Measurements from ENCODE around the gene MCRIP2. TPM values are rescaled to one million over a fixed set of nuclear protein-coding genes. Genes with fewer than 3 reads are reported as not detected.
A peak's percentile ranks its signal among the peaks of the same experiment; 100 is the strongest.

MCRIP2 gene
- total RNA-seq, 1 experiment from 2014 or later = 44.6 TPM

- Mint-ChIP-seq H3K36me3 (ENCODE audit: insufficient read depth, unreplicated experiment) (peaks cover 61% of the 10 kb centered on the region), H3K27ac (ENCODE audit: low read depth, unreplicated experiment) (peak overlapping the region; percentile 61)
Measured at GRCh38 chr16:683396-684070, 41.9 kb downstream of the MCRIP2 start.

GRCh38 chr16:684071-684794, 42.6 kb downstream of the MCRIP2 start, which contains the start of gene JMJD8:
TSS of gene JMJD8 (minus strand) at chr16:684334. CDS start at chr16:684319, 15 bp downstream.
- CTCF ChIA-PET = interaction anchor here (0.8 kb wide), 1 partner anchor 31 kb away, joined by 3 read pairs; the partner anchor contains the start of gene METRN
- Mint-ChIP-seq H3K4me3 (ENCODE audit: unreplicated experiment) (peak within 1 kb of the TSS; percentile 76), H3K9me3 (ENCODE audit: unreplicated experiment) (no peaks in the 10 kb centered on the region), H3K27ac (ENCODE audit: low read depth, unreplicated experiment) (peak within 1 kb of the TSS; percentile 61), H3K36me3 (ENCODE audit: insufficient read depth, unreplicated experiment) (peaks cover 62% of the 10 kb centered on the region), H3K27me3 (ENCODE audit: insufficient read depth, unreplicated experiment) (no peaks in the 10 kb centered on the region), H3K4me1 (ENCODE audit: insufficient read depth, unreplicated experiment) (peaks cover 6% of the 10 kb centered on the region)
- intact Hi-C loops (cut with micrococcal nuclease) = no loop called here
- no TSS peak for BruUV-seq (replicated peaks)
- POLR2A ChIA-PET = interaction anchor here (0.6 to 2.9 kb wide), 20 partner anchors 9 to 104 kb away, joined by 3 to 16 read pairs (median 3); partner anchors contain the start of genes ANTKMT, CHTF18, METTL26 and RHBDL1
- TF ChIP-seq, protein P1, sequence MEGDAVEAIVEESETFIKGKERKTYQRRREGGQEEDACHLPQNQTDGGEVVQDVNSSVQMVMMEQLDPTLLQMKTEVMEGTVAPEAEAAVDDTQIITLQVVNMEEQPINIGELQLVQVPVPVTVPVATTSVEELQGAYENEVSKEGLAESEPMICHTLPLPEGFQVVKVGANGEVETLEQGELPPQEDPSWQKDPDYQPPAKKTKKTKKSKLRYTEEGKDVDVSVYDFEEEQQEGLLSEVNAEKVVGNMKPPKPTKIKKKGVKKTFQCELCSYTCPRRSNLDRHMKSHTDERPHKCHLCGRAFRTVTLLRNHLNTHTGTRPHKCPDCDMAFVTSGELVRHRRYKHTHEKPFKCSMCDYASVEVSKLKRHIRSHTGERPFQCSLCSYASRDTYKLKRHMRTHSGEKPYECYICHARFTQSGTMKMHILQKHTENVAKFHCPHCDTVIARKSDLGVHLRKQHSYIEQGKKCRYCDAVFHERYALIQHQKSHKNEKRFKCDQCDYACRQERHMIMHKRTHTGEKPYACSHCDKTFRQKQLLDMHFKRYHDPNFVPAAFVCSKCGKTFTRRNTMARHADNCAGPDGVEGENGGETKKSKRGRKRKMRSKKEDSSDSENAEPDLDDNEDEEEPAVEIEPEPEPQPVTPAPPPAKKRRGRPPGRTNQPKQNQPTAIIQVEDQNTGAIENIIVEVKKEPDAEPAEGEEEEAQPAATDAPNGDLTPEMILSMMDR (IDR thresholded peaks at IDR 0.05; ENCODE audit: unreplicated experiment) = no peak
- DNase-seq (ENCODE audit: unreplicated experiment) = peak; percentile 95

More at GRCh38 chr16:683396-684070, 41.9 kb downstream of the MCRIP2 start:
- TF ChIP-seq, protein P1 (IDR thresholded peaks at IDR 0.05; ENCODE audit: unreplicated experiment) = no peak
- Mint-ChIP-seq H3K9me3 (ENCODE audit: unreplicated experiment) (no peaks in the 10 kb centered on the region), H3K4me1 (ENCODE audit: insufficient read depth, unreplicated experiment) (peaks cover 6% of the 10 kb centered on the region), H3K27me3 (ENCODE audit: insufficient read depth, unreplicated experiment) (no peaks in the 10 kb centered on the region), H3K4me3 (ENCODE audit: unreplicated experiment) (peak overlapping the region; percentile 76)
- POLR2A ChIA-PET = interaction anchor here (0.7 to 2.9 kb wide), 22 partner anchors 8 to 105 kb away, joined by 3 to 16 read pairs (median 4); partner anchors contain the start of genes ANTKMT, CHTF18, METTL26 and RHBDL1
- no TSS peak for BruUV-seq (replicated peaks)
- peak; percentile 36 for DNase-seq (ENCODE audit: unreplicated experiment)
- CTCF ChIA-PET = interaction anchor here (0.6 kb wide), 1 partner anchor 31 kb away, joined by 3 read pairs; no protein-coding TSS in a partner anchor
- intact Hi-C loops (cut with micrococcal nuclease) = no loop called here

DNA sequence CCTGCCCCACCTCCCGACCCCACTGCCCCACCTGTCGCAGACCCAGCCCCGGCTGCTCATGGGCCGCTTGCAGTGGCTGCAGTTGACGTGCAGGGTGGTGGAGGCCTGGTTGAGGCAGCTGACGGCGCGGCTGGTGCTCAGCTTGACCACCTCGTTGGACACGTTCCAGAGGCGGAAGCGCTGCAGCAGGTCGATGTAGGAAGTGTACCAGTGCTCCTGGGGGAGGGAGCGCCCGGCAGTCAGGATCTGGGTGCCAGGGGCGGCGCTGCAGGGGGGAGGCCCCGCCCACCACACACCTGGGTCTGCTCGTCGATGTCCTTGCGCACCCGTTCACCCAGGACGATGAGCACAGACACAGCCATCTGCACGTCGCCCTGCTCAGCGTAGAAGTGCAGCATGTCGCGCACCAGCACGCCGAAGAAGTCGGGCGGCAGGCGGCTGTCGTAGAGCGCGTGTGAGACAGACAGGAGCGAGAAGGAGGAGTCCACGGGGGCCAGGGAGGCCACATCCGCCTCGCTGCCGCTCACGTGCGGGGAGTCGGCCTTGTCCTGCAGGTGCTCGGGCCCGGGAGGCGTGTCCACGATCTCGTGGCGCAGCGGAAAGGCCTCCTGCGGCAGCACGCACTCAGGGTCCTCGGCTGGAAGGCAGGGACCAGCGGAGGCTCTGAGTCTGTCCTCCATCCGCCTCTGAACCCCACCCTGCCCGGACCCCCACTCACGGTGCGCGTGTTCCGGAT, 43.5 kb downstream of the MCRIP2 start:
- Mint-ChIP-seq H3K9me3 (ENCODE audit: unreplicated experiment) (no peaks in the 10 kb centered on the region), H3K27me3 (ENCODE audit: insufficient read depth, unreplicated experiment) (no peaks in the 10 kb centered on the region), H3K4me1 (ENCODE audit: insufficient read depth, unreplicated experiment) (peaks cover 6% of the 10 kb centered on the region), H3K36me3 (ENCODE audit: insufficient read depth, unreplicated experiment) (peaks cover 64% of the 10 kb centered on the region), H3K4me3 (ENCODE audit: unreplicated experiment) (peak overlapping the region; percentile 76), H3K27ac (ENCODE audit: low read depth, unreplicated experiment) (peak overlapping the region; percentile 61)
- TF ChIP-seq, protein P1 (IDR thresholded peaks at IDR 0.05; ENCODE audit: unreplicated experiment) = no peak
- BruUV-seq (replicated peaks) = no TSS peak
- ChIA-PET CTCF (interaction anchor here (0.6 to 0.8 kb wide), 3 partner anchors 9 to 83 kb away, joined by 3 read pairs; partner anchors contain the start of gene METRN), POLR2A (interaction anchor here (0.6 to 2.9 kb wide), 11 partner anchors 8 to 92 kb away, joined by 3 to 16 read pairs (median 8); partner anchors contain the start of genes METTL26, RHBDL1 and WDR90)
- intact Hi-C loops (cut with micrococcal nuclease) = no loop called here
- no peak for DNase-seq (ENCODE audit: unreplicated experiment)
